K562 (cell line): ENCODE results near the gene TIMM9. TPM values are rescaled to one million over a fixed set of nuclear protein-coding genes. Genes with fewer than 3 reads are reported as not detected.

Experiments used
- ATAC-seq: fragments of 200-7000 bp; cut with Tn5 transposase; 3 replicates; pipeline ENCODE4 v1.9.1; 2020; ENCODE audit warnings: moderate library complexity
- BruUV-seq: library from RNA; stranded (reverse); fragments of 400-500 nt; replicated peaks from 2 replicates; lab custom pipeline; 2021; lab: Mats Ljungman, UMichigan
- CTCF ChIA-PET: fragments of 300-600 bp; formaldehyde crosslinking; extraction: SDS; loops from one replicate; lab custom pipeline; 2021; ENCODE audit warnings: low intra/inter-chr PET ratio; lab: Yijun Ruan, JAX
- POLR2A ChIA-PET: fragments of 300-600, 350-650 bp; sonication (Branson Sonifier 250); formaldehyde crosslinking; extraction: SDS; loops from one replicate; lab custom pipeline; 2021; ENCODE audit warnings: antibody characterized with exemption, inconsistent platforms; lab: Yijun Ruan, JAX
- DNase-seq, 4 experiments: peaks; one replicate each; pipeline versions ENCODE4 v3.0.0 to v3.0.0-alpha.2; 2011 to 2018; ENCODE audit warnings: low spot score in 3 of 4, mixed read lengths in 3 of 4; ENCODE audit errors: extremely low read depth in 1 of 4
- FAIRE-seq: peaks from 2 replicates; lab custom pipeline; 2011; peaks lifted over from hg19 to GRCh38; lab: Jason Lieb, UNC
- H2AFZ ChIP-seq: 2 replicates; pipeline ENCODE4 v1.6.0; 2011; ENCODE audit warnings: low read depth, low read length, control low read depth, inconsistent platforms
- H3K27ac ChIP-seq: fragments of 200-600 bp; 3 replicates; pipeline ENCODE4 v1.8.0; 2011; ENCODE audit warnings: low read depth, mild to moderate bottlenecking, control low read depth, inconsistent platforms, low read length, moderate library complexity, mixed read lengths; ENCODE audit errors: extremely low read depth
- H3K27me3 ChIP-seq, 2 experiments: fragments of 300-600 bp in 1 of 2; 2 replicates in 1 of 2; 3 replicates in 1 of 2; pipeline versions ENCODE4 v1.6.0 to v1.8.0; 2011; ENCODE audit warnings: inconsistent platforms in 2 of 2, low read length in 2 of 2, mild to moderate bottlenecking in 1 of 2, mixed read lengths in 1 of 2, moderate library complexity in 1 of 2; ENCODE audit not compliant: control insufficient read depth in 2 of 2, insufficient read depth in 2 of 2
- H3K36me3 ChIP-seq: fragments of 300-600 bp; 3 replicates; pipeline ENCODE4 v1.8.0; 2011; ENCODE audit warnings: mild to moderate bottlenecking, low read length, inconsistent platforms; ENCODE audit not compliant: control insufficient read depth, insufficient read depth
- H3K4me1 ChIP-seq, 2 experiments: fragments of 200-600 bp in 1 of 2; replicated peaks in 1 of 2; 2 replicates in 1 of 2; 3 replicates in 1 of 2; pipeline versions ENCODE4 v1.5.1 to v1.8.0; 2011; ENCODE audit warnings: inconsistent platforms in 2 of 2, low read length in 2 of 2, mild to moderate bottlenecking in 1 of 2, mixed read lengths in 1 of 2, moderate library complexity in 1 of 2; ENCODE audit not compliant: control insufficient read depth in 2 of 2, insufficient read depth in 2 of 2
- H3K4me2 ChIP-seq: 2 replicates; pipeline ENCODE4 v1.6.1; 2011; ENCODE audit warnings: low read length, control low read depth, inconsistent platforms, mixed read lengths; ENCODE audit not compliant: insufficient read depth
- H3K4me3 ChIP-seq: fragments of 200-600 bp; sonication (generic), shearing (Covaris generic); 2 replicates; pipeline ENCODE4 v1.5.1; 2016; ENCODE audit warnings: control low read depth, inconsistent platforms
- H3K79me2 ChIP-seq: fragments of 200-600 bp; 3 replicates; pipeline ENCODE4 v1.8.0; 2011; ENCODE audit warnings: low read length, inconsistent platforms; ENCODE audit not compliant: control insufficient read depth, insufficient read depth
- H3K9ac ChIP-seq, 2 experiments: 2 replicates each; pipeline versions ENCODE4 v1.6.0 to v1.6.1; 2011; ENCODE audit warnings: low read depth in 2 of 2, low read length in 2 of 2, control low read depth in 1 of 2, inconsistent platforms in 1 of 2, mild to moderate bottlenecking in 1 of 2, mixed read lengths in 1 of 2; ENCODE audit not compliant: insufficient read depth in 1 of 2
- H3K9me1 ChIP-seq: one replicate; pipeline ENCODE4 v1.6.0; 2011; ENCODE audit warnings: inconsistent platforms, mild to moderate bottlenecking, low read length, moderate library complexity; ENCODE audit not compliant: control insufficient read depth, insufficient read depth
- H3K9me3 ChIP-seq: replicated peaks from 2 replicates; pipeline ENCODE4 v1.5.1; 2011; ENCODE audit warnings: low read depth, low read length, inconsistent platforms; ENCODE audit not compliant: control insufficient read depth, insufficient read depth
- H4K20me1 ChIP-seq: replicated peaks from 2 replicates; pipeline ENCODE4 v1.6.1; 2011; ENCODE audit warnings: low read length, inconsistent platforms, mixed read lengths; ENCODE audit not compliant: control insufficient read depth, insufficient read depth
- BDP1 ChIP-seq: IDR thresholded peaks from 3 replicates; pipeline ENCODE4 v1.6.1; 2011; ENCODE audit not compliant: insufficient read length, insufficient read depth
- NR2C2 ChIP-seq, 2 experiments: fragments of 200-800 bp in 1 of 2; sonication (Bioruptor generic) in 1 of 2; sonication (generic) in 1 of 2; formaldehyde crosslinking in 1 of 2; IDR thresholded peaks; 2 replicates each; pipeline versions ENCODE4 v1.6.1 to v1.8.0; 2016 to 2022; ENCODE audit warnings: mild to moderate bottlenecking in 1 of 2, missing compliant biosample characterization in 1 of 2, missing genetic modification characterization in 1 of 2, missing genetic modification reagents in 1 of 2
- NR4A1 ChIP-seq, 2 experiments: fragments of 250-450 bp in 1 of 2; fragments of 450-650 bp in 1 of 2; sonication (Bioruptor Pico) in 1 of 2; IDR thresholded peaks; 2 replicates each; pipeline versions ENCODE4 v1.4.0 to v1.6.1; 2016 to 2020; ENCODE audit warnings: mild to moderate bottlenecking in 2 of 2, missing compliant biosample characterization in 1 of 2, missing genetic modification characterization in 1 of 2, moderate library complexity in 1 of 2
- SETDB1 ChIP-seq: IDR thresholded peaks from one replicate; pipeline ENCODE4 v1.6.1; 2012; ENCODE audit warnings: low read length, control low read depth, inconsistent platforms
- TOE1 ChIP-seq, 2 experiments: fragments of 450-650 bp in 1 of 2; sonication (generic) in 1 of 2; formaldehyde crosslinking in 1 of 2; IDR thresholded peaks; 2 replicates each; pipeline versions ENCODE4 v1.7.1 to v1.8.0; 2016 to 2022; ENCODE audit warnings: borderline replicate concordance in 2 of 2, mild to moderate bottlenecking in 2 of 2, antibody characterized with exemption in 1 of 2, inconsistent platforms in 1 of 2, low read depth in 1 of 2, missing genetic modification reagents in 1 of 2, moderate library complexity in 1 of 2
- ZMIZ1 ChIP-seq, 2 experiments: fragments of 150-350 bp in 1 of 2; IDR thresholded peaks; 2 replicates each; pipeline ENCODE4 v1.6.1; 2012 to 2016; ENCODE audit warnings: low read depth in 2 of 2, low read length in 2 of 2, mild to moderate bottlenecking in 1 of 2, moderate library complexity in 1 of 2
- ZNF583 ChIP-seq: fragments of 250-450 bp; sonication (Bioruptor Pico); IDR thresholded peaks from 2 replicates; pipeline ENCODE4 v1.4.0; 2020
- WGBS: fragments of 100-300 bp; shearing (Covaris generic); methylation state at CpG from one replicate; pipeline ENCODE4 v1.1.6; 2016; ENCODE audit warnings: low coverage, mixed read lengths; ENCODE audit not compliant: insufficient coverage; ENCODE audit errors: missing lambda C conversion rate; 5-methylcytosine and 5-hydroxymethylcytosine counted together
- in situ Hi-C: fragments of 300-500 bp; cut with MboI; formaldehyde crosslinking; loops from 4 replicates; pipeline ENCODE4 v1.15.0; 2018; ENCODE audit warnings: inconsistent platforms, mixed read lengths
- intact Hi-C: fragments of 100-400 bp; cut with micrococcal nuclease; formaldehyde crosslinking; loops from 2 replicates; pipeline ENCODE4 v1.14.2; 2022
- polyA plus RNA-seq, 8 experiments: library from polyadenylated mRNA; depleted of rRNA in 4 of 8; stranded (reverse) in 5 of 8; unstranded in 3 of 8; fragments of >200 nt; fragmentation: Nextera tagmentation in 2 of 8; fragmentation: Illumina TruSeq in 1 of 8; extraction: Ambion mirVana in 2 of 8; extraction: Trizol in 1 of 8; gene quantifications; 2 replicates each; pipeline versions ENCODE4 v1.2.1 to v1.2.3, GENCODE V29; 2011 to 2014; ENCODE audit warnings: inconsistent platforms in 1 of 8, missing spikeins in 1 of 8
- total RNA-seq, 7 experiments: library from RNA; depleted of rRNA in 6 of 7; stranded (reverse); fragments of >200 nt in 6 of 7; fragmentation: Illumina TruSeq in 2 of 7; extraction: Trizol in 2 of 7; gene quantifications; 2 replicates each; pipeline versions ENCODE4 v1.2.1 to v1.2.3, GENCODE V29; 2011 to 2021; ENCODE audit warnings: low replicate concordance in 1 of 7

The TIMM9 gene
- total and polyA plus RNA-seq, 9 of the 15 experiments (the other 6 are each of a cell fraction or from before 2014, with no cell fraction given), result 28.0 to 101 (median 54.3) TPM

GRCh38 chr14:58476320-58476719 is 49.0 kb upstream of the TIMM9 start:
- DNase-seq (no peak), ATAC-seq (no peak), FAIRE-seq (no peak)
- Histone ChIP-seq H3K4me2 (no peak overlapping the region), H3K27me3 (no peaks in the 10 kb centered on the region), H3K4me1 (no peaks in the 10 kb centered on the region), H3K27ac (no peak overlapping the region), H4K20me1 (no peaks in the 10 kb centered on the region), H3K9me3 (no peaks in the 10 kb centered on the region), H2AFZ (no peak overlapping the region), H3K9ac (no peak overlapping the region), H3K36me3 (peaks cover 19% of the 10 kb centered on the region; the same call in 2 of the 3 replicates), H3K79me2 (no peaks in the 10 kb centered on the region), H3K4me3 (no peak overlapping the region), H3K9me1 (no peaks in the 10 kb centered on the region)
- BruUV-seq, result no TSS peak
- in situ Hi-C loops (no loop called here), intact Hi-C loops (no loop called here)
- CTCF ChIA-PET, result no interaction called here
- TF ChIP-seq NR2C2 (CRISPR knock-in tag; IDR thresholded peaks at IDR 0.05) (no peak), NR2C2 (tag; IDR thresholded peaks at IDR 0.05) (no peak), BDP1 (no peak), TOE1 (IDR thresholded peaks at IDR 0.05; ENCODE audit: borderline replicate concordance) (no peak), TOE1 (CRISPR knock-in tag; IDR thresholded peaks at IDR 0.05; ENCODE audit: borderline replicate concordance, low read depth) (no peak), ZMIZ1 (IDR thresholded peaks at IDR 0.05; ENCODE audit: low read depth in 2 of 2, low read length in 2 of 2) (no peak), SETDB1 (no peak), NR4A1 (CRISPR knock-in tag; IDR thresholded peaks at IDR 0.05) (no peak), NR4A1 (tag; IDR thresholded peaks at IDR 0.05) (no peak), ZNF583 (CRISPR knock-in tag) (no peak)
- POLR2A ChIA-PET, result no interaction called here
- 75% methylated on average over 1 of the region's 1 CpG for WGBS
